ENCODE results near the gene ANKRD44.
"Not testable (repeated sequence)": the region's sequence is repeated elsewhere in the genome, so short reads cannot be mapped to it uniquely, and the experiment has no call there.

The ANKRD44 gene

GRCh38 chr2:197310271-197310985 is at the start of gene ANKRD44:
ANKRD44 (minus strand) TSS chr2:197310780; CDS start chr2:197310604, 176 bp downstream.
- peak within 1 kb of the TSS; percentile 86 for H3K4me3 ChIP-seq (ENCODE audit: low read length)
- peak; percentile 95 for DNase-seq (ENCODE audit: low read depth)
- H3K9ac ChIP-seq (ENCODE audit: low read length) = peak within 1 kb of the TSS; percentile 79
- no peaks in the 10 kb centered on the region for H3K36me3 ChIP-seq (ENCODE audit: control insufficient read depth, insufficient read depth, low read length, severe bottlenecking)
- peaks cover 7% of the 10 kb centered on the region for H3K27me3 ChIP-seq (replicated peaks; ENCODE audit: control insufficient read depth, insufficient read depth, low read length)
- peaks cover 18% of the 10 kb centered on the region for H3K4me1 ChIP-seq (ENCODE audit: control insufficient read depth, insufficient read depth, low read length)
- H3K9me3 ChIP-seq (ENCODE audit: control insufficient read depth, low read length) = no peaks in the 10 kb centered on the region

- no peaks in the 10 kb centered on the region for H3K36me3 ChIP-seq (ENCODE audit: control insufficient read depth, insufficient read depth, low read length, severe bottlenecking)
Observed at GRCh38 chr2:197359859-197360258, 49.3 kb upstream of the ANKRD44 start.

GRCh38 chr2:197358931-197359330 is 48.4 kb upstream of the ANKRD44 start:
- H3K4me1 ChIP-seq (ENCODE audit: control insufficient read depth, insufficient read depth, low read length) = no peaks in the 10 kb centered on the region
- no peak overlapping the region for H3K9ac ChIP-seq (ENCODE audit: low read length)
- no peaks in the 10 kb centered on the region for H3K27me3 ChIP-seq (replicated peaks; ENCODE audit: control insufficient read depth, insufficient read depth, low read length)
- H3K9me3 ChIP-seq (ENCODE audit: control insufficient read depth, low read length) = no peaks in the 10 kb centered on the region
- no peak overlapping the region for H3K4me3 ChIP-seq (ENCODE audit: low read length)
- no peaks in the 10 kb centered on the region for H3K36me3 ChIP-seq (ENCODE audit: control insufficient read depth, insufficient read depth, low read length, severe bottlenecking)
- DNase-seq (ENCODE audit: low read depth) = no peak

More at GRCh38 chr2:197359859-197360258, 49.3 kb upstream of the ANKRD44 start:
- DNase-seq (ENCODE audit: low read depth) = no peak
- Histone ChIP-seq H3K27me3 (replicated peaks; ENCODE audit: control insufficient read depth, insufficient read depth, low read length) (no peaks in the 10 kb centered on the region), H3K9ac (ENCODE audit: low read length) (no peak overlapping the region), H3K9me3 (ENCODE audit: control insufficient read depth, low read length) (no peaks in the 10 kb centered on the region), H3K4me3 (ENCODE audit: low read length) (no peak overlapping the region), H3K4me1 (ENCODE audit: control insufficient read depth, insufficient read depth, low read length) (no peaks in the 10 kb centered on the region)

GRCh38 chr2:197357986-197358385 is 47.4 kb upstream of the ANKRD44 start:
- Histone ChIP-seq H3K36me3 (ENCODE audit: control insufficient read depth, insufficient read depth, low read length, severe bottlenecking) (no peaks in the 10 kb centered on the region), H3K9ac (ENCODE audit: low read length) (no peak overlapping the region), H3K4me3 (ENCODE audit: low read length) (no peak overlapping the region), H3K9me3 (ENCODE audit: control insufficient read depth, low read length) (no peaks in the 10 kb centered on the region), H3K4me1 (ENCODE audit: control insufficient read depth, insufficient read depth, low read length) (no peaks in the 10 kb centered on the region), H3K27me3 (replicated peaks; ENCODE audit: control insufficient read depth, insufficient read depth, low read length) (no peaks in the 10 kb centered on the region)
- no peak for DNase-seq (ENCODE audit: low read depth)

GRCh38 chr2:197356136-197356535 is 45.6 kb upstream of the ANKRD44 start:
- no peaks in the 10 kb centered on the region for H3K36me3 ChIP-seq (ENCODE audit: control insufficient read depth, insufficient read depth, low read length, severe bottlenecking)
- H3K27me3 ChIP-seq (replicated peaks; ENCODE audit: control insufficient read depth, insufficient read depth, low read length) = no peaks in the 10 kb centered on the region
- no peaks in the 10 kb centered on the region for H3K9me3 ChIP-seq (ENCODE audit: control insufficient read depth, low read length)
- peak; percentile 12 for DNase-seq (ENCODE audit: low read depth)
- no peaks in the 10 kb centered on the region for H3K4me1 ChIP-seq (ENCODE audit: control insufficient read depth, insufficient read depth, low read length)
- H3K4me3 ChIP-seq (ENCODE audit: low read length) = no peak overlapping the region
- H3K9ac ChIP-seq (ENCODE audit: low read length) = no peak overlapping the region

- H3K9ac ChIP-seq (ENCODE audit: low read length) = no peak overlapping the region
- no peak for DNase-seq (ENCODE audit: low read depth)
Observed at GRCh38 chr2:197354169-197354558, 43.6 kb upstream of the ANKRD44 start.

GRCh38 chr2:197353393-197354168 is 43.0 kb upstream of the ANKRD44 start:
- H3K36me3 ChIP-seq (ENCODE audit: control insufficient read depth, insufficient read depth, low read length, severe bottlenecking) = no peaks in the 10 kb centered on the region
- H3K4me3 ChIP-seq (ENCODE audit: low read length) = no peak overlapping the region
- no peak for DNase-seq (ENCODE audit: low read depth)
- no peak overlapping the region for H3K9ac ChIP-seq (ENCODE audit: low read length)
- H3K27me3 ChIP-seq (replicated peaks; ENCODE audit: control insufficient read depth, insufficient read depth, low read length) = no peaks in the 10 kb centered on the region
- no peaks in the 10 kb centered on the region for H3K9me3 ChIP-seq (ENCODE audit: control insufficient read depth, low read length)
- no peaks in the 10 kb centered on the region for H3K4me1 ChIP-seq (ENCODE audit: control insufficient read depth, insufficient read depth, low read length)

More at GRCh38 chr2:197354169-197354558, 43.6 kb upstream of the ANKRD44 start:
- H3K9me3 ChIP-seq (ENCODE audit: control insufficient read depth, low read length) = no peaks in the 10 kb centered on the region
- no peak overlapping the region for H3K4me3 ChIP-seq (ENCODE audit: low read length)
- H3K36me3 ChIP-seq (ENCODE audit: control insufficient read depth, insufficient read depth, low read length, severe bottlenecking) = no peaks in the 10 kb centered on the region
- H3K4me1 ChIP-seq (ENCODE audit: control insufficient read depth, insufficient read depth, low read length) = no peaks in the 10 kb centered on the region
- H3K27me3 ChIP-seq (replicated peaks; ENCODE audit: control insufficient read depth, insufficient read depth, low read length) = no peaks in the 10 kb centered on the region

- H3K27me3 ChIP-seq (replicated peaks; ENCODE audit: control insufficient read depth, insufficient read depth, low read length) = no peaks in the 10 kb centered on the region
- H3K4me1 ChIP-seq (ENCODE audit: control insufficient read depth, insufficient read depth, low read length) = no peaks in the 10 kb centered on the region
- H3K4me3 ChIP-seq (ENCODE audit: low read length) = no peak overlapping the region
- no peak for DNase-seq (ENCODE audit: low read depth)
- H3K36me3 ChIP-seq (ENCODE audit: control insufficient read depth, insufficient read depth, low read length, severe bottlenecking) = no peaks in the 10 kb centered on the region
- H3K9me3 ChIP-seq (ENCODE audit: control insufficient read depth, low read length) = no peaks in the 10 kb centered on the region
- no peak overlapping the region for H3K9ac ChIP-seq (ENCODE audit: low read length)
Observed at GRCh38 chr2:197349699-197350098, 39.1 kb upstream of the ANKRD44 start.

- no peak for DNase-seq (ENCODE audit: low read depth)
- Histone ChIP-seq H3K9me3 (ENCODE audit: control insufficient read depth, low read length) (no peaks in the 10 kb centered on the region), H3K9ac (ENCODE audit: low read length) (no peak overlapping the region), H3K36me3 (ENCODE audit: control insufficient read depth, insufficient read depth, low read length, severe bottlenecking) (no peaks in the 10 kb centered on the region), H3K27me3 (replicated peaks; ENCODE audit: control insufficient read depth, insufficient read depth, low read length) (no peaks in the 10 kb centered on the region), H3K4me3 (ENCODE audit: low read length) (no peak overlapping the region), H3K4me1 (ENCODE audit: control insufficient read depth, insufficient read depth, low read length) (no peaks in the 10 kb centered on the region)
Observed at GRCh38 chr2:197348721-197349360, 38.3 kb upstream of the ANKRD44 start.

- H3K4me1 ChIP-seq (ENCODE audit: control insufficient read depth, insufficient read depth, low read length) = no peaks in the 10 kb centered on the region
- no peak overlapping the region for H3K4me3 ChIP-seq (ENCODE audit: low read length)
- no peaks in the 10 kb centered on the region for H3K27me3 ChIP-seq (replicated peaks; ENCODE audit: control insufficient read depth, insufficient read depth, low read length)
- DNase-seq (ENCODE audit: low read depth) = no peak
- no peaks in the 10 kb centered on the region for H3K36me3 ChIP-seq (ENCODE audit: control insufficient read depth, insufficient read depth, low read length, severe bottlenecking)
- H3K9me3 ChIP-seq (ENCODE audit: control insufficient read depth, low read length) = no peaks in the 10 kb centered on the region
- no peak overlapping the region for H3K9ac ChIP-seq (ENCODE audit: low read length)
Observed at GRCh38 chr2:197345846-197346370, 35.3 kb upstream of the ANKRD44 start.

GRCh38 chr2:197343968-197344367 is 33.4 kb upstream of the ANKRD44 start:
- not testable (repeated sequence) for H3K27me3 ChIP-seq (replicated peaks; ENCODE audit: control insufficient read depth, insufficient read depth, low read length); H3K9ac ChIP-seq (ENCODE audit: low read length); H3K4me1 ChIP-seq (ENCODE audit: control insufficient read depth, insufficient read depth, low read length); DNase-seq (ENCODE audit: low read depth); H3K9me3 ChIP-seq (ENCODE audit: control insufficient read depth, low read length); H3K36me3 ChIP-seq (ENCODE audit: control insufficient read depth, insufficient read depth, low read length, severe bottlenecking); H3K4me3 ChIP-seq (ENCODE audit: low read length)

All from adipocyte (in vitro differentiated cells).